SK-N-SH treated with all-trans-retinoic acid at 6 μM for 48 hours (cell line): ENCODE data around the gene DCTD.
A peak's percentile ranks its signal among the peaks of the same experiment; 100 is the strongest.

Source experiments
- ATAC-seq: fragments of 200-7000 bp; cut with Tn5 transposase; 3 replicates; pipeline ENCODE4 v1.9.1; 2020; ENCODE audit warnings: mild to moderate bottlenecking, moderate library complexity
- ARNTL ChIP-seq: fragments of 450-650 bp; formaldehyde crosslinking; IDR thresholded peaks from 2 replicates; pipeline ENCODE4 v1.5.0; 2020; ENCODE audit warnings: low read depth, mild to moderate bottlenecking, moderate library complexity, borderline replicate concordance
- BACH2 ChIP-seq: fragments of 250-450 bp; sonication (Bioruptor Pico); IDR thresholded peaks from 2 replicates; pipeline ENCODE4 v1.9.0; 2021; ENCODE audit warnings: mild to moderate bottlenecking, borderline replicate concordance
- CREB5 ChIP-seq: fragments of 250-450 bp; sonication (Bioruptor Pico); IDR thresholded peaks from 2 replicates; pipeline ENCODE4 v1.5.1; 2020; ENCODE audit warnings: low read depth, mild to moderate bottlenecking, moderate library complexity
- CSRNP3 ChIP-seq: fragments of 250-450 bp; sonication (Bioruptor Pico); IDR thresholded peaks from 2 replicates; pipeline ENCODE4 v1.5.1; 2021; ENCODE audit warnings: mild to moderate bottlenecking, moderate library complexity
- ESRRG ChIP-seq: fragments of 250-450 bp; sonication (Bioruptor Pico); IDR thresholded peaks from 2 replicates; pipeline ENCODE4 v1.6.1; 2021; ENCODE audit warnings: mild to moderate bottlenecking
- GLIS3 ChIP-seq: fragments of 250-450 bp; sonication (Bioruptor Pico); IDR thresholded peaks from 2 replicates; pipeline ENCODE4 v1.5.0; 2020; ENCODE audit warnings: mild to moderate bottlenecking, moderate library complexity
- ISL1 ChIP-seq: fragments of 250-450 bp; sonication (Bioruptor Pico); IDR thresholded peaks from 2 replicates; pipeline ENCODE4 v2.1.2; 2022; ENCODE audit warnings: mild to moderate bottlenecking, moderate library complexity
- OSR1 ChIP-seq: fragments of 250-450 bp; sonication (Bioruptor Pico); IDR thresholded peaks from 2 replicates; pipeline ENCODE4 v1.8.0; 2022; ENCODE audit warnings: moderate library complexity, mild to moderate bottlenecking, inconsistent platforms
- PATZ1 ChIP-seq: fragments of 250-450 bp; sonication (Bioruptor Pico); IDR thresholded peaks from 2 replicates; pipeline ENCODE4 v1.8.0; 2020; ENCODE audit warnings: mild to moderate bottlenecking, moderate library complexity, borderline replicate concordance
- PPARA ChIP-seq: fragments of 250-450 bp; sonication (Bioruptor Pico); IDR thresholded peaks from 2 replicates; pipeline ENCODE4 v1.5.0; 2020; ENCODE audit warnings: mild to moderate bottlenecking, borderline replicate concordance
- RARB ChIP-seq: fragments of 250-450 bp; sonication (Bioruptor Pico); IDR thresholded peaks from 2 replicates; pipeline ENCODE4 v1.8.0; 2021; ENCODE audit warnings: mild to moderate bottlenecking, moderate library complexity
- SNAI2 ChIP-seq: fragments of 250-450 bp; sonication (Bioruptor Pico); IDR thresholded peaks from 2 replicates; pipeline ENCODE4 v1.5.0; 2020; ENCODE audit warnings: mild to moderate bottlenecking, moderate library complexity
- TSHZ2 ChIP-seq: fragments of 250-450 bp; sonication (Bioruptor Pico); IDR thresholded peaks from 2 replicates; pipeline ENCODE4 v1.5.0; 2020; ENCODE audit warnings: mild to moderate bottlenecking, moderate library complexity
- ZC3H10 ChIP-seq: fragments of 250-450 bp; sonication (Bioruptor Pico); IDR thresholded peaks from 2 replicates; pipeline ENCODE4 v1.5.1; 2021; ENCODE audit warnings: mild to moderate bottlenecking, moderate library complexity
- ZFP3 ChIP-seq: fragments of 250-450 bp; sonication (Bioruptor Pico); IDR thresholded peaks from 2 replicates; pipeline ENCODE4 v1.5.0; 2020; ENCODE audit warnings: mild to moderate bottlenecking, moderate library complexity
- ZFP30 ChIP-seq: fragments of 450-650 bp; formaldehyde crosslinking; IDR thresholded peaks from 2 replicates; pipeline ENCODE4 v1.5.0; 2022; ENCODE audit warnings: mild to moderate bottlenecking, moderate library complexity
- ZNF565 ChIP-seq: fragments of 450-650 bp; formaldehyde crosslinking; conservative IDR thresholded peaks from 2 replicates; pipeline ENCODE4 v1.5.0; 2020; ENCODE audit warnings: low read depth, mild to moderate bottlenecking, moderate library complexity
- ZNF70 ChIP-seq: fragments of 450-650 bp; formaldehyde crosslinking; IDR thresholded peaks from 2 replicates; pipeline ENCODE4 v1.5.0; 2020; ENCODE audit warnings: mild to moderate bottlenecking, moderate library complexity
- ZNF8 ChIP-seq: fragments of 450-650 bp; formaldehyde crosslinking; IDR thresholded peaks from 2 replicates; pipeline ENCODE4 v1.5.0; 2020; ENCODE audit warnings: mild to moderate bottlenecking, moderate library complexity

Gene DCTD

GRCh38 chr4:182886205-182886604 is 31.0 kb downstream of the DCTD start:
- ATAC-seq = no peak; the same call in 1 of the 3 replicates
- TF ChIP-seq ZC3H10 = no peak
- TF ChIP-seq ZNF565 (CRISPR knock-in tag) = no peak
- TF ChIP-seq ARNTL (CRISPR knock-in tag) = no peak
- TF ChIP-seq ZFP30 (CRISPR knock-in tag) = no peak
- TF ChIP-seq ESRRG (CRISPR knock-in tag) = no peak
- no peak for TF ChIP-seq TSHZ2 (CRISPR knock-in tag)
- no peak for TF ChIP-seq SNAI2
- no peak for TF ChIP-seq CREB5 (CRISPR knock-in tag)
- TF ChIP-seq OSR1 = no peak
- no peak for TF ChIP-seq PPARA (CRISPR knock-in tag)
- no peak for TF ChIP-seq RARB (CRISPR knock-in tag)
- TF ChIP-seq ZNF70 = no peak
- TF ChIP-seq ISL1 (CRISPR knock-in tag) = no peak

GRCh38 chr4:182885738-182886077 is 31.5 kb downstream of the DCTD start:
- no peak for ATAC-seq
- TF ChIP-seq CREB5 (CRISPR knock-in tag) (no peak), ZFP3 (CRISPR knock-in tag) (peak; percentile 55; the same call in 1 of the 2 replicates), ZFP30 (CRISPR knock-in tag) (no peak), ISL1 (CRISPR knock-in tag) (peak; percentile 97), ESRRG (CRISPR knock-in tag) (peak; percentile 64; the same call in 1 of the 2 replicates), ZNF8 (CRISPR knock-in tag) (no peak), BACH2 (CRISPR knock-in tag) (no peak), OSR1 (no peak)
- TF ChIP-seq, all 23 proteins: peak for 3

- TF ChIP-seq PPARA (CRISPR knock-in tag) = no peak
- TF ChIP-seq ZNF70 = no peak
- TF ChIP-seq ZC3H10 = no peak
- TF ChIP-seq CSRNP3 (CRISPR knock-in tag) = no peak
- no peak for TF ChIP-seq ZNF565 (CRISPR knock-in tag)
- TF ChIP-seq ZNF8 (CRISPR knock-in tag) = no peak
- TF ChIP-seq RARB (CRISPR knock-in tag) = no peak
- no peak for TF ChIP-seq CREB5 (CRISPR knock-in tag)
- no peak for TF ChIP-seq OSR1
- TF ChIP-seq PATZ1 = no peak
- no peak for TF ChIP-seq GLIS3
- no peak for TF ChIP-seq ARNTL (CRISPR knock-in tag)
- no peak for ATAC-seq
Measured at GRCh38 chr4:182885022-182885737, 32.0 kb downstream of the DCTD start.
